ENCODE data around the gene CAMK2N1.
A peak's percentile ranks its signal among the peaks of the same experiment; 100 is the strongest.

CAMK2N1 gene

DNA sequence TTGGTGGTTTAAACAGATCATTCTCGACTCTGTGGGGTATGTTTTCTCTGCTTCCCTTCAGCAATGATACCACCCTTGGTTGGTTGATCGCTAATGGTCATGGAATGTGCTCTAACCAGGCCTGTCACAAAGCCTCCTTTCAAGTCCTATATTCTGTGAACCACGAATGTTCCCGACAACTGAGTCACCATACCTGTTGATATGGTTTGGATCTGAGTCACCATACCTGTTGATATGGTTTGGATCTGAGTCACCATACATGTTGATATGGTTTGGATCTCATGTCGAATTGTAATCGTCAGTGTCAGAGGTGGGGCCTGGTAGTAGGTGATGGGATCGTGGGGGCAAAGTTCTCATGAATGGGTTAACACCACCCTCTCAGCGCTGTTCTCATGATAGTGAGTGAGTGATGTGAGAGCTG is 10.2 kb upstream of the CAMK2N1 start:
- no peak for DNase-seq

DNA sequence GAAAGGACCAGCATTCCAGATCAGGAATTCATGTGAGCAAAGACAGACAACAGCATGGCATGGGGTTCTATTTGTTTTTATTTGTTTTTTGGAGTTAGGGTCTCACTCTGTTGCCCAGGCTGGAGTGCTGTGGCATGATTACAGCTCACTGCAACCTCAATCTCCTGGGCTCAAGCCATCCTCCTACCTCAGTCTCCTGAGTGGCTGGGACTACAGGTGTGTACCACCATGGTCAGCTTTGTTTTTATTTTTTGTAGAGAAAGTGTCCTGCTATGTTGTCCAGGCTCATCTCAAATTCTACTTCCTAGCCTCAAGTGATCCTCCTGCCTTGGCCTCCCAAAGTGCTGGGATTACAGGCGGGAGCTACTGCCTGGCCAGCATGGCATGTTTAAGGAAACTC is 9.7 kb upstream of the CAMK2N1 start:
- no peak for DNase-seq

DNA sequence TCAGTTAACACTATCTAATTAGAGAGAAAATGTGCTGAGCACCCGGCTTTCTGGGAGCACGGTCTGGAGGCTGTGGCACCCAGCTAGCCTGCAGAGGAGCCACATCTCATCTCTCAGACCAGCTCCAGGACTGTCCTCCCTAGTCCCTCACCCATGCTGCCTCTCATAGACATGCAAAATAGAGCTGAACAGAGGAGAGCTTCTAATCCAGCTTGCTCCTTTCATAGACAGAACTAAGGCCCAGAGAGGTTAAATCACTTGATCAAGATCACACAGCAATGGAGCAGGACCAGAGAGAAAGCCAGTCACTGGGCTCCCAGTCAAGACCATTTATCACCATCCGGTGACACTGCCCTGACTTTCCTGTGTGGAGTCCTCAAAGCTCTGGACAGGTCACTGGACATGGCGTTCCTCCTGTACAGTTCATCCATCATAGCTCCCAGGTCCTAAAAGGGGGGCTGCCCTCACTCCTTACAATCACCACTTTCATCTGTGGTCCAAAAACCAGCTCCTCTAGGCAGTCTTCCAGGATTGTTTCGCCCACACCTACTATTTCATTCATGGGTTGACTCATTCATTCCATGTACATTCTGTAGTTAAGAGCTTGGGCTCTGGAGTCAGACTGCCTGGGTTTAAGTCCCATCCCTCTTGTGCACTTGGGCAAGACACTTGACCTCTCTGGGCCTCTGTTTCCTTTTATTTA is 8.8 kb upstream of the CAMK2N1 start:
- no peak for DNase-seq

DNA sequence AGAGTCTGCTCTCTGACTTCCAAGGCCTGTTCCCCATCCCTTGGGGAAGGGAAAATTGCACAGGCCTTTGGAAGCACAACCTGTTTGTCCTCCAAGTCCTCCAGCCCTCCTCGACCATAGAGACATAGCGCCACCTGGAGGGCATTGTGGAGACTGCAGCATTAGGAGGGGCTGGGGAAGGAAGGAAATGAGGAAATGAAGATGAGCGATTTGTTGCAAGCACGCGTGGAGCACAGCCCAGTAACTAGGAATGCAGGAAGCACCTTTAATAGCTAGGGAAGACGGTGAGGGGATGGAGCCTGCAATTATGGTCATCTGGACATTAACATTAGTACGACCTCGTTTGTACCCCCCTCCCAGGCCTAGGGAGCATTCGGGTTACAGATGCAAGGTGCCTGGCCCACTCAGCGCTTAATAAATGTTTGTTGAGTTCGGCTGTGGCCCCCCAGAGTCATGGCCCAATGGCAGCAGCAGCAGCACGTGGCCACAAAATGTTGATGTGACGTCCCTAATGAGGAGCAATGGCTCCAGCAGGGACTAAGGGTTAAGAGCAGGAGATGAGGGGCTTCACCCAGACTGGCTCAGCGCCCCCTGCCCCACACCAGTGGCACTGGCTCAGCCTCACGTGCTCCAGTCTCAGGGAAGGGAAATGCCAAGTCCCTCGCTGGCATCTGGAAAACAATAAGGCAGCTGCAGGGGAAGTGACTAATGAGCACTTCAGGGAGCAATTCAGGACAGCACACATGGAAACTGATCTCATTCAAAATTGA is 8.0 kb upstream of the CAMK2N1 start:
- peak; percentile 92 for DNase-seq

DNA sequence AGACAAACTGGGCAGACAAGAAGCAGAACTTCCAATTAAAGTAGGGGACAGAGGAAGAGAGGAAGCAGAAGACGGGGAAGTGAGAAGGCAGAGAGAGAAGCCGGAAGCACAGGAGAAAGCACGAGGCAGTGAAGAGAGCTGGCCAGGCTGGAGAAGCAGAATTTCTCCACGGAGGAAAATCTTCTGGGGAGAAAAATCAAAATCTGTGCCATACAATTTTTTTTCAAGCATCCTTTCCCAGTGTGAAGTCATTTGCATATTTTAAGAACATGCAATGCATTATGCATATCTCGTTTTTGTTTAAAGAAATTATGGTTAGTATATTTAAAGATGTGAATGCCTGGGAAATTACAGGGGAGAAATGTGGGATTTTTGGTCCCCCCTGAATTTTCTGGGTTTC is 7.3 kb upstream of the CAMK2N1 start:
- DNase-seq: no peak

DNA sequence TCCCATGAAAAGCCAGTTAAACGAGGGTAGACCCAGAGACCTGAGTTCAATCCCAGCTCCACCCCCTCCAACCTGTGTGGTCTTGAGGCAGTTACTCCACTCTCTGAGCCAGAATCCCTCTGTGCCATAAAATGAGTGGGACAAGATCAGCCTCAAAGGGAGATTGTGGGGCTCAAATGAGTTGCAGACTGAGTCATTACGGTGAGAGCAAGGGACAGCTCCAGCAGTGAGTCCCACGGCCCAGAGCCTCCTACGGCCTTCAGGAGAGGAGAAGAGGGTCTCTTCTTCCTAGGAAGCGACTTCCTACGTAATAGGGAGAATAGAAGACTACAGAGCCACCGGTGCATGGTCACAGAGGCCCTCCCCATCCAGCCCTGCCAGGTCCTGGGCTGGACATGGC is 6.7 kb upstream of the CAMK2N1 start:
- no peak for DNase-seq

DNA sequence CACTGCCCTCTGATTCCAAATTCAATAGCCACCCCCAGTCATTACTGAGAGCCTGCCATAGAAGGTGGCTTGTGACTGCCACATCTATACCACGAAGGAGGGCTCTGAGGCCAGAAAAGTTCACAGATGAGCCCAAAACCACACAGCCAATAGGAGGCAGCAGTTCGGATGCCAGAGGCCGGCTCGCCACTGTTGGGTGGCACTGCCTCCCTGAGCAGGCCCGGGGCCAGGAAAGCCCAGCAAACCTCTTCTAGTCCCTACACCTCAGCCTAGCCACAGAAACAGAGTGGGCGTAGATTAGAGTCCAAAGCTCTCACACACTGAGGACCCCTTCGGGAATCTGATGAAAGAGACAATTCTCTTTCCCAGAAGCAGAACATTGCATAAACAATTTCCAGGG is 5.9 kb upstream of the CAMK2N1 start:
- DNase-seq: no peak

DNA sequence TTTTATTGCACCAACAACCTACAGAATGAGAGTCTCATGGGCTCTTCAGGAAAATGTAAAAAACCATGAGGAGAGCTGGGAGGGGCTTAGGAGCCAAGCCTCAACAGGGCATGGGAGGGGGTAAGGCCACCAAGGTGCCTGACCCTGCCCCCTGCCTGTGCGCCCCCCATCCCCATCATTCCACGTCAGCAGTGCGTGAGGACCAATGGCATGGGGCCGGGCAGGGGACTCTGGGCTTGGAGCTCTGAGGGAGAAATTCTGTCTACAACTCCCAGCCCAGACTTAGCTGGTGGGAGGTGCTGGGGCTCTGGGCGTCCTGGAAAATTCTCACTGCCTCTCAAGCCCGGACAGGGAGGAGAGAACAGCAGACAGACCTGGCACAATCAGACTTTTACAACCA is 5.2 kb upstream of the CAMK2N1 start:
- no peak for DNase-seq

DNA sequence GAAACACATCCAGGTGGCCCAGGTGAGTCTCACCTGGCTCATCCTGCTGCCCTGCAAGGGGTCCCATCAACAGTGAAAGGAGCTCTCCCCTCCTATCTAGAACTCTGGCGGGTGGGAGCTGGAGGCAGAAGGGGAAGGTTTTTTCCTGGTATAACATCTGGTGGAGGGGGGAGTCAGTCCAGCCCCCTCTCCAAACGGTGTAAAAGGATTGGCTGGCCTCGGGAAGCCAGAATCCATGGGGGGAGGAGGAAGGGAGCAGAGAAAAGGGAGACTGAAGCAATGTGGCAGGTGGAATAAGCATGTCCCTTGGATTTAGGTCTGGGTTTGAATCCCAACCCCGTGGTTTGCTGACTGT is 1.2 kb upstream of the CAMK2N1 start:
- no peak for DNase-seq

DNA sequence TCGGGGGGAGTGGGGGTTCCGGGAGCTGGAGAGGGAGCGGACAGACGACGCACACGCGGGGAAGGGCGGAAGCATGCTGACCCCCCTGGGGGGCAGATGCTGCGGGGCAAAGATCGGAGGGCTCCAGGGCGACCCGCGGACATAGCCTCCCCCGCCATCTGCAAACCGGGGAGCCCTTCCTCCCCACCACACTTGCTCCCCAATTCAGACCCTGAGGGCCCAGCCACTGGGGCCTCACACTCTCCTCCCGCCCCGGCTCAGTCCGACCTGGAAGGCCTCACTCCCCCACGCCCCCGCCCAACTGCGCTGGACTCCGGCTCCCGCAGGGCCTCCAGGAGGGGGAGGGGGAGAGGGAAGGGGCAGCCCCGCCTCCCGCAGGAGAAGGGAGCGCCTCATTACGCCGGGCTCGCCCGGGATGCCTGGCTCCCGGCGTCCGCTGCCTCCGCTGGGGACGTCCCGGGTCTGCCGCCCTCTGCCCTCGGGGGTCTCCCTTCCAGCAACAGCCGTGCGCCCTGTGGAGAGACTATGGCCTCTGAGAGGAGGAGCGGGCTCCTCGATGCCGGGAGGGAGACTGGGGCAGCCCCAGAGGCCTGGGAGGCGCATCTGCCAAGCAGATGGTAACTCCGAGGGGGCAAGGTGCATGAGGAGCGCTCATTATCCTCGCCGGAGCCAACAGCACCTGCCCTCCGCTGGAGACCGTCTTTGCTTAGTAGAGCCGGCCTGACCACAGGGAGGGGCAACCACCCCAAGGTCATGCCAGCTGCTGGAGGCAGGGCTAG is 636 bp upstream of the CAMK2N1 start:
- peak; percentile 93 for DNase-seq

DNA sequence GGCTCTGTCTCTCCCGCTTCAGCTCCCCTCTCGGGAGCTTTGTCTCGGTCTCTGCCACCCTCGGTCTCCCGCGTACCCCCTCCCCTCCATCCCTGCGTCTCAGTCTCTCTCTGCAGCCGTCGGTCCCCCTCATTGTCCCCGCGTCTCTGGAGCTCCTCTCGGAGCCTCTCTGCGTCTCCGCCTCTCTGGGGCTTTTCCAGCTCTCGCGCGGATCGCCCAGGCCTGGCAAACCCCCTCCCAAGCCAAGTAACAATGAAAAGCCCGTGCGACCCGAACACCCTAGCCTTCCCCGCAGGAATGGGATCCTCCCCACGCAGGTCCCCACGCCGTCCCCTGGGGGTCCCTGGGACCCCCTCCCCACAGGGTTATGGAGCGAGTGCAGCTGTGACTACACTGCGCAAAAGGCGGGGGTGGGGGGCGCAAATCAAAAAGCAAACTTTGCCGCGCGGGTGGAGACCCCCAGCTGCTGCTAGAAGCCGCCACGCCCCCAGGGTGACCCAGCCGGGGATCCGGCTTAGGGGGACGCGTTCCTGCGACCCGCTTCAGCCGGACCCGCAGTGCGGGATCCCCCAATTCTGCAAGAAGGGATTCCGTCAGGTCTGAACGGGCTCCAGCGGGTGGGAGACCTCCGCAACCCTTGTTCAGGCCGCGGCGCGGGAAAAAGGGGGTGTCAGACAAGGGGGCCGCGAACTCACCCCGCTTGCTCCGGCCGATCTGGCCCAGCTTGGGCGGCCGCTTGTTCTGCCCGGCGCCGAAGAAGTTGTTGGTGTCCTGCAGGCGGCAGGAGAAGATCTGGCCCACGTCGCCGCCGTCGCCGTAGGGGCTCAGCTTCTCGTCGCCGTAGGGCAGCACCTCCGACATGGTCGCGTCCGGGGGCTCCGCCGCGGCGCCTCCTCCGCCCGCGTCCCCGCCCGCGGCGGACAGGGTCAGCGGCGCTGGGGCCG is 1.2 kb downstream of the CAMK2N1 start:
- DNase-seq: peak; percentile 82

DNA sequence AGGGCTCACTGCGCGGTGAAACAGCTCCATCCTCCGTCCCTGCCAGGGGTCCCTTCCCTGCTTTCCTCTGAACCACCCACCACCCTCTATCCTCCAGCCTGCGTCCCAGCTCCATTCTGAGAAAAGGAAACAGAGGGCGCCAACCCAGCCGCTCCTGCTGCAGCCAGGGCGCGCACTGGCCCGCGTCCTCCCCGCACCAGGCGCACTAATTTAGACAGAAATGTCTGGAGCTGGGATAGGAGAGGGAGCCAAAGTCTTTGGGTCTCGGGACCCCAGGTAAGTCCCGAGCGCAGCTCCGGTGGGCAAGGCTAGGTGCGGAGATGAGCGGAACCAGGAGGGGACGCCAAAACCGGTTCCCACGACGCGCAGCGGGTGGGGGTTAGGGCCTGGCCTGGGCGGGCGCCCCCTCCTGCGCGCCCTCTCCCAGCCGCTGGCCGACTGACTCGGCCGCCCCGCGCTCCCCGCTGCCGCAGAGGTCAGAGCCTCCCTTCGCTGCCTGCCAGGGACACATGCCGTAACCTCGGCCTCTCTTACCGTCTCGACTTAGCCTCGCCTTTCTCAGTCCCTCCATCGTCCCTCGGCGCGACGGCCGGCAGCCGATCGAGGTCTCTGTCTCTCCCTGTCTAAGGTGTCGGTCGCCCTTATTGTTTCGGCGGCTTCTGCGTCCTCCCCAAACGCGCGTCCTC is 2.0 kb downstream of the CAMK2N1 start:
- peak; percentile 90 for DNase-seq

DNA sequence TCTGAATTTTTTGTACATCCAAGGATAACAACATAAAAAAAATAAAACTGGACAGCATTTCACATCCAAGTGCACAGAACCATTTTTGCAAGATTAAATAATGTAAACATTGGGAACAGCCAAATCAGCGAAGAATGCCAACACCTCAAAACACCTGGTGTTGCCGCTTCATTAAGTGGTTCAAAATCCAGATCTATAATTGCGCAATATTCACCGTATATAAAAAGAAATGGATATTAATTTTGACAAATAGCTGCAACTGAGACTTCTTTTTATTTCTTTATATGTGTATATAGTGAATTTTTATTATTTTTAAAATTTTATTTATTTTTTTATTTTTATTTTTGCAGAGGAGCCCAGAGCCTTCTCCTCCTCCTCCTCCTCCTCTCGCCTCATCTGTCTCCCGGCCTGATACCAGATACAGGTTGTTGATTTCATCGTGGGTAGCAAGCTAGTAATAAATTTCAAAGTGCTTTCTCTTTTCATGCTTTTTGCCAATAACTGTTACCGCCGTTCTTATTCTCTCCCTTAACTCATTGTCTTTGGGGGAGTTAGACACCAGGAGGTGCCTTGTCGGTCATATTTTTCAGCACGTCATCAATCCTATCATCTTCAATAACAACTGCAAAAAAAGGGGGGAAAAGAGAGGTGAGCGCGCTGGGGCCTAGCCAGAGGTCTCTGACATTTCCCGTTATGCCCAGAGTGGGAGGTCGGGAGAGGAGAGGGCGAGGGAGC is 2.7 kb downstream of the CAMK2N1 start:
- no peak for DNase-seq

DNA sequence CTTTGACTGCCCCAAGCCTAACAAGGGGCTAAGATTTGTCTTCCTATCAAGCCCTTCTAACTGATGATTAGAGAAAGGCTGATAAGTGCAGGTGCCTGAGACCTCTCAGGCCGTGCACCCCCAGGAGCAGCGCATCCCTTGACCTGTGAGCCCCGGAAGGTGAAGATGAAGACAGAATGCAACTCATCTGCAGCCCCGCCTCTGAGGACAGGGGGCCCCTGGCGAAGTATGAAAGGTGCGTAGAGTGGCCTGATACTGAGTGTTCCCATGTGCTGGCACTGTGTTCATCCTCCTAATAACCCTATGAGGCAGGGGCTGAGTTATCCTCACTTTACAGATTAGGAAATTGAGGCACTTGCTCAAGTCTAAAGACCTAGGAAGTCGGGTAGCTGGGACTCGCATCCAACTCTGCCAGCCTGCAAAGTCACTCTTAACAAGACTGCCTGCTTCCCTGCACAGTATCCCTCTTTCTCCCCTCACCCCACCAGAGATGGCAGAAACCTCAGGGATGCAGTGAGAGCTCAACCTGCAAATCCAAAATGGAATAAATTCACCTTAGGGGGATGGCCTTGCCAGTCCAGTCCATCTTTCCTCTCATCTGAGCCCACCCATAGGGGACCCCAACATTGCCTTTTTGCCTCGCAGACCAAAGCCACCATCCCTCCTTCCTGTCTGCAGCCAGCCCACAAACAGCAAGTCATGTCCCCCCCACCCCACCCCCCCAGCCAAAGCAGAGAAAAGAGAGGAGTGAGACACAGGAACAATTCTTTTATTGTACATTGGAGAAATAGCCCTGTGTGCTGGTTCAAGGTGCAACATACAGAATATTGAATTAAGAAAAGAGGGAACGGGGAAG is 4.1 kb downstream of the CAMK2N1 start:
- no peak for DNase-seq

DNA sequence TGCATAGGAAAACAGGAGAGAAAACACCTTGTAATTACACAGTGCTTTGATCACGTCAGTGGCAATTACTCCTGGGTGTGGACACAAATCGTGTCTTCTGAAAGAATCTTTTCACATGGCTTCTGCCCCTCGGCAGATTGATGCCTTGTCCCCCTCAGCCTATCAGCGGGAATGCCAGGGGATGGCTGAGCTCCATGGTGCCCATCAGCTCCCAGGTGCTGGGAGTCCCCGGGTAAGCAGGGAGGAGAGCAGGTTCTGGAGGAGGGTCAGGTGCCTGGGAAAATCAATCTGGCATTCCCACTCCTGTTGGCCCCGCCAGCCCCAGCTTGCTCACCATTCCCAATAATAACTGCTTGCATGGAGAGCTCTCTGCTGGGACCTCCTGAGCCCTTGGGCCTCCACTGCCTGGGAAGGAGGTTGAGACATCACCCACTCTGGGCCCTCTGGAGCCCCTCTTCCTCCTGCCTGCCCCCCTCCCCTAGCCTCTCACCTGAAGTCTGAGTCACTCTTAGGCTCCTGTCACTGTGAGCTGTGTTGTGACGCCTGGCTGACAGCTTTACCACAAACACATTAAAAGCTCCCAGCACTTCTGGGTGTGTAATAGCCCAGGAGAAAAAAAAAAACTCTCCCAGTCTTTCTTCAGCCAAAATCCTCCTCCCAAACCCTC is 4.9 kb downstream of the CAMK2N1 start:
- DNase-seq: no peak

DNA sequence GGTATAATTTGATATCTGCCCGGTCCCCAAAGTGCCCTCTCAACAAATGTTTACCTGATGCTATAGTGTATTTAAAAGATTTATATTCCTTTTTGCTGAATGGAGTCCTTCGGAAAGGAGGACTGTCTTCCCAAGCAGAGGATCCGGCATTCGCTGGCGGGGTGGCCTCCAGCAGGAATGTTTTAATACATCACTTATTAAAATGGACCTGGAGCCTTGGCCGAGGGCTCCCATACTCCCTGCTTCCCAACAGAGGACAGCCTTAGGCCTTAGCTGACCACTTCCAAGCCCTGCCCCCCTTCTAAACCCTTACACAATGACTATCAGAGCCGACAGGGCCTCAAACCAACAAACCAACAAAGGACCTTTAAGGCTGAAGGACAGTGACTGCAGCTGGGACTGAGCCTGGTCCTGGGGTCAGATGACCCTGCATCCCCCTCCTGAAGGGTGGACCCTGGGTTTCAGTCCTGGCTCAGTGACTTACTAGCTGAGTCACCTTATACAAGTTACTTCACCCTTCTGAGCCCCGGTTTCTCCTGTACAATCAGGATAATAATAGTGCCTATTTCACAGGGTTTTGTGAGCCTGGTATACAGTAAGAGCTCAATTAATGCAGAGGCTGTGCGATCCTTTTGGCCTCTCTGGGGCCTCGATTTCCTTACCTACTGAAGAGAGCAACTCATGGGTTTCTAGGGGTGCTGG is 5.6 kb downstream of the CAMK2N1 start:
- DNase-seq: no peak

DNA sequence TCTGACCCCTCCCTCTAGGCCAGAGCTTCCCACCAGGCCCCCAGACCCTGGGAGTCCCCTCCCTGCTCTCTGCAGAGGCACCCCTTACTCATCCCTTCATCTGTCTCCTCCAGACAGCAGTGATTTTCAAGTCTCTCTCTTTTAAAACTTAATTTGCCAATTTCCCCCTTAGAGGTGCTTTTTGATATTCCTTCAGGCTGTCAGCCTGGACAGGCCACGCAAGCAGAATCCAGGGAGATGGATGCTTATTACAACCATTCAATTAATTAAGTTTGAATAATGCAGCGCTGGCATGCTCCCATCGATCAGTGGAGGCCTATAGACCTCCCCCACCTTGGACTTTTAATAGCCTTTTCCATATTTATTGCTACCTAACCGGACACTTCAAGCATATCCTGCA is 6.2 kb downstream of the CAMK2N1 start:
- no peak for DNase-seq

DNA sequence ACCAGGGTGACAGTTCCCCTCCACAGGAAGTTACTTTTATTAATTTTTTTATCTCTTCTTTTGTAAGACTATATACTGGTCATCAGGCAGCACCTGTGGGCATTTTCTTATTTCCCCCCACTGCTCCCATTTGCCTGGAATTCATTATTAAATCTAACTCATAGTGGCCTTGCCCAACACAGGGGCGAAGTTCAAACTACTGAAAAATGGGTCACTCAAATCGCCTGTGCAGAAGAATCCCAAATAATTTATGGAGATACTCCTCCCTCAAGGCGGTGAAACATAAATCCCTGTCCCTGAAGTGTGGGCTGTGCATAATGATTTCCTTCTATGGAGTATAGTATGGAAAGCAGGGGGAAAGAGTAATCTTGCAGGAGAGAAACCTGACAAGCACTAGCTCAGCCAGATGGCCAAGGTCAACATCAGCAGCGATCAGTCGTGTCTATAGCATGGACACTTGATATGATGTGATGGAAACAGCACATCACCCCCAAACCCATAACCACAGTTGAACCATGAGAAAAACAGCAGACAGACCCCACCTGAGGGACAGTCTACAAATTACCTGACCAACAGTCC is 7.9 kb downstream of the CAMK2N1 start:
- no peak for DNase-seq

Measured in retina (tissue), 1 donor.